Sigmoid colon (tissue), 7 donors: ENCODE data around the gene MAP4K4. TPM values are rescaled to one million over a fixed set of nuclear protein-coding genes. Genes with fewer than 3 reads are reported as not detected.

Experiments used
- DNase-seq: peaks from one replicate; pipeline ENCODE4 v3.0.0-alpha.2; 2019
- H3K27ac ChIP-seq, 4 donors: fragments of 200-600 bp; sonication (generic); one replicate each; pipeline ENCODE4 v1.5.1; 2016 to 2019; ENCODE audit warnings: mild to moderate bottlenecking in 1 of 4
- H3K27me3 ChIP-seq, 3 donors: fragments of 200-600 bp; sonication (generic); one replicate each; pipeline ENCODE4 v1.5.1; 2019; ENCODE audit warnings: mild to moderate bottlenecking in 1 of 3
- H3K36me3 ChIP-seq, 4 donors: fragments of 200-600 bp; sonication (generic); one replicate each; pipeline ENCODE4 v1.5.1; 2016 to 2019
- H3K4me1 ChIP-seq, 4 donors: fragments of 200-600 bp; sonication (generic); one replicate each; pipeline ENCODE4 v1.5.1; 2017 to 2019
- H3K4me3 ChIP-seq, 4 donors: fragments of 200-600 bp; sonication (generic); one replicate each; pipeline ENCODE4 v1.5.1; 2017 to 2019; ENCODE audit warnings: mild to moderate bottlenecking in 2 of 4, moderate library complexity in 1 of 4
- H3K9me3 ChIP-seq, 4 donors: fragments of 200-600 bp in 3 of 4; sonication (generic) in 3 of 4; one replicate each; pipeline versions ENCODE4 v1.5.1 to v1.6.1; 2013 to 2019
- EP300 ChIP-seq, 4 donors: sonication (generic); formaldehyde crosslinking; IDR thresholded peaks; one replicate each; pipeline ENCODE4 v1.6.1; 2017; ENCODE audit warnings: antibody characterized with exemption in 4 of 4
- POLR2A ChIP-seq, 2 donors: fragments of 450-650 bp; IDR thresholded peaks; one replicate each; pipeline ENCODE4 v1.6.1; 2016; ENCODE audit warnings: antibody characterized with exemption in 2 of 2, mild to moderate bottlenecking in 2 of 2, moderate library complexity in 2 of 2
- POLR2AphosphoS5 ChIP-seq, 4 donors: sonication (generic); formaldehyde crosslinking; IDR thresholded peaks; one replicate each; pipeline ENCODE4 v1.6.1; 2017; ENCODE audit warnings: antibody characterized with exemption in 4 of 4
- WGBS, 2 donors: extraction: QIAGEN DNeasy Blood & Tissue Kit; methylation state at CpG; one replicate each; pipeline ENCODE4 v1.1.7; 2013; 5-methylcytosine and 5-hydroxymethylcytosine counted together
- intact Hi-C: fragments of 100-400 bp; cut with DNase I; formaldehyde crosslinking; loops from one replicate; pipeline ENCODE4 v1.15.1; 2023
- polyA plus RNA-seq, 3 donors: library from polyadenylated mRNA; stranded (reverse); fragments of 200-250 nt; gene quantifications; one replicate each; pipeline ENCODE4 v1.2.3, GENCODE V29; 2013
- total RNA-seq, 4 donors: library from RNA; depleted of rRNA; stranded (reverse); fragments of >200 nt; gene quantifications; one replicate each; pipeline ENCODE4 v1.1.0, GENCODE V29; 2016
- TF ChIP-seq, protein P1 (sequence below), 4 experiments: fragments of 450-650 bp in 3 of 4; fragments of 200-600 bp in 1 of 4; IDR thresholded peaks; one replicate each; pipeline ENCODE4 v1.5.1; 2016 to 2019; ENCODE audit warnings: antibody characterized with exemption in 4 of 4, mild to moderate bottlenecking in 3 of 4, moderate library complexity in 2 of 4
- donor health status: healthy with polysubstance abuse.
- donor health status: Bipolar disorder and iron deficiency.
- donor health status: healthy.

MAP4K4 gene
- total and polyA plus RNA-seq, 7 donors, result 8.8 to 62.9 (median 37.2) TPM

DNA sequence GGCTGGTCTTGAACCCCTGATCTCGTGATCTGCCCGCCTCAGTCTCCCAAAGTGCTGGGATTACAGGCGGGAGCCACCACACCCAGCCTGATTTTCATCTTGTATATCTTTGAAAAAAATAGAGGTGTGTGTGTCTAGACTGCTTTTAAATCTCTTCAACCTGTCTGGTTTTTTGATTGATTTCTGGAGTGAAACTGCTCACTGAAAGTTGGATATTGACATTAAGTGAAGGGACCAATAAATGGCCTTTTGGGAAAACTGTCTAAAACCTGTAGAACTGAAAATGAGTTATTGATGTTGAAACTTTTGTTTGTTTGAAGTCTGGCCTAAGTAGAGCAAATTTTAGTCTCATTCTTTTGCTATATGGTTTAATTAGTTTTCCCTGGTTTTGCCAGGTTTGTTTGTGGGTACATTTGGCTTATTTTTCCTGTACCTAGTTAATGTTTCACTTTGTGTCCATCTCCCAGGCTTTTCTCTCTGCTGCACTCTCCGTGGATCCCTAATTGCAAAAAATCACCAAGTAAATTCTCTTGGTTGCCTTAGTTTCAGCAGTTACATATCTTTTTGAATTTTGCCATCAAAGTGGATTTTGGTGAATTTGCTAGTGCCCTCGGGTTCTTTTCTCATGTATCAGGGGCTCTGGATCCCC is 144.3 kb downstream of the MAP4K4 start:
- peaks cover 0 to 26% (median 23%) of the 10 kb centered on the region in 4 donors for H3K4me1 ChIP-seq
- DNase-seq, result no peak
- peaks cover 0 to 61% (median 8%) of the 10 kb centered on the region in 4 donors for H3K36me3 ChIP-seq
- WGBS, 2 donors, result 84 to 87% methylated on average over 5 of the region's 5 CpGs
- no peaks in the 10 kb centered on the region for H3K9me3 ChIP-seq
- H3K27me3 ChIP-seq, result no peaks in the 10 kb centered on the region
- no peak overlapping the region for H3K4me3 ChIP-seq
- no peak overlapping the region for H3K27ac ChIP-seq
- TF ChIP-seq EP300 (IDR thresholded peaks at IDR 0.05) (no peak), POLR2AphosphoS5 (IDR thresholded peaks at IDR 0.05) (no peak), POLR2A (IDR thresholded peaks at IDR 0.05) (no peak)
- TF ChIP-seq, protein P1, sequence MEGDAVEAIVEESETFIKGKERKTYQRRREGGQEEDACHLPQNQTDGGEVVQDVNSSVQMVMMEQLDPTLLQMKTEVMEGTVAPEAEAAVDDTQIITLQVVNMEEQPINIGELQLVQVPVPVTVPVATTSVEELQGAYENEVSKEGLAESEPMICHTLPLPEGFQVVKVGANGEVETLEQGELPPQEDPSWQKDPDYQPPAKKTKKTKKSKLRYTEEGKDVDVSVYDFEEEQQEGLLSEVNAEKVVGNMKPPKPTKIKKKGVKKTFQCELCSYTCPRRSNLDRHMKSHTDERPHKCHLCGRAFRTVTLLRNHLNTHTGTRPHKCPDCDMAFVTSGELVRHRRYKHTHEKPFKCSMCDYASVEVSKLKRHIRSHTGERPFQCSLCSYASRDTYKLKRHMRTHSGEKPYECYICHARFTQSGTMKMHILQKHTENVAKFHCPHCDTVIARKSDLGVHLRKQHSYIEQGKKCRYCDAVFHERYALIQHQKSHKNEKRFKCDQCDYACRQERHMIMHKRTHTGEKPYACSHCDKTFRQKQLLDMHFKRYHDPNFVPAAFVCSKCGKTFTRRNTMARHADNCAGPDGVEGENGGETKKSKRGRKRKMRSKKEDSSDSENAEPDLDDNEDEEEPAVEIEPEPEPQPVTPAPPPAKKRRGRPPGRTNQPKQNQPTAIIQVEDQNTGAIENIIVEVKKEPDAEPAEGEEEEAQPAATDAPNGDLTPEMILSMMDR (IDR thresholded peaks at IDR 0.05), result no peak
- intact Hi-C loops, result no loop called here

DNA sequence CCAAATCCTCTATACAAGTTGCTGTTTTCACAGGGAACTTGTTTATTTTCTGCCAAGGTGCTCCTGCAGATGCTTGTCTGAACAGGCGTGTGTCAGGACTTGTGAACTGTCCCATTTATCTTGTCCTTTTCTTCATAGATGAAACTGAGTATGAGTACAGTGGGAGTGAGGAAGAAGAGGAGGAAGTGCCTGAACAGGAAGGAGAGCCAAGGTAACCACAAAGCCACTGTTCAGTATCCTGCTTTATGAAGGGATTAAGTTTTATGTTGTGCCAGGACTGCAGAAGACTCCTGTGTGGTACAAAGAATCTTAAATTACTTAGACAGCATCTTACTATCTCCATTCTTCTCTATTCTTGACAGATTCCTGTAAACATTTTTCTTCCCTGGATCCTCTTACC is 145.0 kb downstream of the MAP4K4 start:
- Histone ChIP-seq H3K4me1 (peaks cover 0 to 26% (median 23%) of the 10 kb centered on the region in 4 donors), H3K9me3 (no peaks in the 10 kb centered on the region), H3K27ac (peak overlapping the region in 3 of 4 donors; percentile 11 to 58 (median 51)), H3K27me3 (no peaks in the 10 kb centered on the region), H3K36me3 (peaks cover 0 to 61% (median 8%) of the 10 kb centered on the region in 4 donors), H3K4me3 (no peak overlapping the region)
- TF ChIP-seq, protein P1 (IDR thresholded peaks at IDR 0.05), result no peak
- TF ChIP-seq POLR2AphosphoS5 (IDR thresholded peaks at IDR 0.05), result no peak
- no peak for TF ChIP-seq POLR2A (IDR thresholded peaks at IDR 0.05)
- TF ChIP-seq EP300 (IDR thresholded peaks at IDR 0.05), result no peak
- intact Hi-C loops, result no loop called here
- no peak for DNase-seq
- 62 to 83% methylated on average over 1 of the region's 1 CpG for WGBS, 2 donors

DNA sequence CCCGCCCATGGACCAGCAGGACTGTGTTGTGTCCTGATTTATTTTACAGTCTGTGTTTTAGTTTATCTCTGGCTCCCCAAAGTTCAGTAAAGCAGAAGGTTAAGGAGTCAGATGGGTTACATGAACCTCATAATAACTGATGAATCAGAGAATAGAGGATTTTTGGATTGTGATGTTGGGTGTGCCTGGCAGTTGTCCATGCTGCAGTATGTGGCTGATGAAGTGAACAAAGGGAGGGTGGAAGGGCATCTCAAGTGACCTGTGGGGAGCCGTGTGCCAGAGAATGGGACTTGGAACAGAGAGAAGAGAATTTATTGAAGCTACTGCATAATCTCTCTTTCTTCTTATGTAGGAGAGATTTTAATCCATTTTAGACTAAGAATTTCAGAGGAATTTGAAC is 145.5 kb downstream of the MAP4K4 start:
- TF ChIP-seq, protein P1 (IDR thresholded peaks at IDR 0.05), result no peak
- no peak for TF ChIP-seq EP300 (IDR thresholded peaks at IDR 0.05)
- TF ChIP-seq POLR2A (IDR thresholded peaks at IDR 0.05), result no peak
- Histone ChIP-seq H3K27me3 (no peaks in the 10 kb centered on the region), H3K36me3 (peaks cover 0 to 64% (median 8%) of the 10 kb centered on the region in 4 donors), H3K4me1 (peaks cover 0 to 26% (median 23%) of the 10 kb centered on the region in 4 donors), H3K27ac (peak overlapping the region; percentile 50 to 58 (median 50)), H3K4me3 (no peak overlapping the region), H3K9me3 (no peaks in the 10 kb centered on the region)
- 84 to 87% methylated on average over 2 of the region's 2 CpGs for WGBS, 2 donors
- intact Hi-C loops, result no loop called here
- no peak for DNase-seq

DNA sequence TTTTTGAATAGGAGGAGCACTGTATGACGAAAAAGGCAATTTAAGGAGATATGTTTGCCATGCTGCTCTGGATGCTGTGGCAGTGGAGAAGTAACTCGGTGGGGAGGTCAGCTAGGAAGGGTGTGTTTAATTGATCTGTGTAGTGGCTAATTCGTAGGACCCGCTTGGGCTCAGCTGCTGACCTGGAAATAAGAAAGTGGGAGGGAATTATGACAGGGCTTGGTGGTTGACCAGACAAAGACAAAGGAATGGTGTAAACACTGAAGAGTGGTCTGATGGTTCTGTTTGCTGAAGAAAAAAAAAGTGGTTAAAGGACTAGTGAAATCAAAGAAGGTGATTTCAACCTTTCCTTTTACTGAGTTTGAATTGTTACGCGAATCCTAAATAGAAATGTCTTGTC is 146.0 kb downstream of the MAP4K4 start:
- H3K36me3 ChIP-seq, result peaks cover 0 to 67% (median 8%) of the 10 kb centered on the region in 4 donors
- H3K27ac ChIP-seq, result peak overlapping the region; percentile 50 to 58 (median 50)
- intact Hi-C loops, result no loop called here
- no peaks in the 10 kb centered on the region for H3K9me3 ChIP-seq
- no peaks in the 10 kb centered on the region for H3K27me3 ChIP-seq
- no peak overlapping the region for H3K4me3 ChIP-seq
- no peak for DNase-seq
- WGBS, 2 donors, result 93 to 96% methylated on average over 6 of the region's 6 CpGs
- TF ChIP-seq POLR2A (IDR thresholded peaks at IDR 0.05) (no peak), EP300 (IDR thresholded peaks at IDR 0.05) (no peak), POLR2AphosphoS5 (IDR thresholded peaks at IDR 0.05) (no peak)
- TF ChIP-seq, protein P1 (IDR thresholded peaks at IDR 0.05), result no peak
- H3K4me1 ChIP-seq, result peaks cover 0 to 26% (median 23%) of the 10 kb centered on the region in 4 donors
